Measurements from ENCODE around the gene CDH24.

The CDH24 gene

DNA sequence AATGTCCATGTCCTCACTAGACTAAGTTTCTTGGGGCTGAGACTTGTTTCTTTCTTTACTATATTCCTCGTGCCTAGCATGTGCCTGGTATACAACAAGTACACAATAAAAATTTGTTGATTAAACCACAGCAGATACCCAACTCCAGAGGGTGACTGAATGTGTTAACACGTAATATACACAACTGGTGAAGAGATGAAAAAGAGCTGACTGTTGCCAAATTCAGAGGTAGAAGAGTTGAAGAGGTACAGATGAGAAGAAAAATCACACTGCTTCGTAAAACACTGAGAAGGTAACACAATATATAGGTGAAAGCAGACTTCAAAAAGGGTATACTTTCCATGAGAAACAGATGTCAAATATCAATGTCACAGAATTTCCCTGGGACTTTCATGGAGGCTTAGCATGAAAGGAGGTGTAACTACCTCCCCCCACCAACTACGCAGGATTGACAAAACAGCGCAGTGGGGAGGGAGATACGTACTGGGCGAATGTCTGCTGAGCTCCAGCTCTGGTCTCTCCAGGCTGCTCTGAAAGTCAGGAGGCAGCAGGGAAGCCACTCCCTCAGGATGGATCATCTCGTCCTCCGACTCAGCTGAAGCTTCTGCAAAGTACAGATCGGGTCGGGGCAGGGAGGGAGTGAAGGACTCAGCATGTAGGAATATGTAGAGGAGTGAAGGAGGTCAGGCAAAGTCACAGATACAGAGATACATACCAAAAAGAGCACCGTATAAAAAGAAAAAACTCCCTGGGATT is 32.4 kb upstream of the CDH24 start:
- no peak for DNase-seq

GRCh38 chr14:23086565-23086964 is 29.2 kb upstream of the CDH24 start:
- DNase-seq, result no peak

DNA sequence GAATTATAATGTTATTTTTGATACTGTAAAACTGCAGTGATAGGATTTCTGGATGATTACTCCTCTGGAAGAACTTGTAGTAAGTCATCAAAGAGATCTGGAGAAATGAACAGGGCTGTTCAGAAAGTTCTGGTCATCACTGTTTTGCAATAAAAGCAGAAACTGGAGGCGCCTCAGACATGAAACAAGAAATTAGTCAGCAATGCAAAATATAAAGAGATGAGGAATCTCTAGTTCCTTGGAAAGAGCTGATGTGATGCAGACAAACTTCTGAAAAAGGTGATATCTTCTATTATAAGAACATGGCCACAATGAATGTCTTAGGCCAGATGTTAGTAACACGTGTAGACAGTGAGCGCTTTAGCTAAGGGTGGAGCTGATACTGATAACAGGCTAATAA is 28.1 kb upstream of the CDH24 start:
- no peak for DNase-seq

DNA sequence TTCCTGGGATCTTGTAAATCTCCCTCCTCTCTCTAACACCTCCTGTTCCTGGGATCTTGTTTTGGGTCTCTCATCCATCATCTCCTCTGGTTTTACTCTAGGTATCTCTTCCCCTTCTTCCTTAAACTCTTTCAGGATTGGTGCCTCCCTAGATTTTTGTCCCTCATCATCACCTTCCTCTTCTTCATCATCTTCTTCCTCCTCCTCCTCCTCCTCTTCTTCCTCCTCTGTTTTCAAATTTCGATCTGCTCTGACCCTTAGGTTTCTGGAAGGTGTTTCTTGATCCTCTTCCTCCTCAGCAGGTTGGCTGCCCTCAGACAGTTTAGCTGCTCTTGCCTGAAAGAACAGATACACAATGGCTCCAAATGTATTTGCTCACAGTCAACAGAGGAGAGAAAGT is 23.2 kb upstream of the CDH24 start:
- no peak for DNase-seq

DNA sequence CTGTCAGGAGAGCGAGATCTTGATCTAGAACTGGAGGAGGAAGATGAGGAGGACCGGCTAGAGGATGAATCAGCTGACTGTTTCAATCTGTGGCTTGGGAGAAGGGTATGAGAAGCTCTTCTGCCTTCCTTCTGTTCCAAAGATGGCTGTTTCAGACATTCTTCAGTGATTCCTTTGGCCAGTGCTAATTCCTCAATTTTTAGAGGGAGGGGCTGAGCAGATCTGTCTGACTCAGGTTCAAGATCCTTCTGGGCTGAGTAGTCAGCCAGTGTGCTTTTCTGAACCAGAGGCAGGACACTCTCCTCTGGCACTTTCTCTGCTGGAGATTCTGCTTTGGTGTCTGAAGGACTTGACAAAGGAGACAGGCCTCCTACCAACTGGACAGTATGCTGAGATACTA is 22.4 kb upstream of the CDH24 start:
- no peak for DNase-seq

- DNase-seq, result no peak
These were observed 21.4 kb upstream of the CDH24 start for GRCh38 chr14:23078692-23079116.

- no peak for DNase-seq
These were observed 20.6 kb upstream of the CDH24 start for GRCh38 chr14:23077962-23078361.

- DNase-seq, result no peak
These were observed 19.6 kb upstream of the CDH24 start for GRCh38 chr14:23076785-23077408.

DNA sequence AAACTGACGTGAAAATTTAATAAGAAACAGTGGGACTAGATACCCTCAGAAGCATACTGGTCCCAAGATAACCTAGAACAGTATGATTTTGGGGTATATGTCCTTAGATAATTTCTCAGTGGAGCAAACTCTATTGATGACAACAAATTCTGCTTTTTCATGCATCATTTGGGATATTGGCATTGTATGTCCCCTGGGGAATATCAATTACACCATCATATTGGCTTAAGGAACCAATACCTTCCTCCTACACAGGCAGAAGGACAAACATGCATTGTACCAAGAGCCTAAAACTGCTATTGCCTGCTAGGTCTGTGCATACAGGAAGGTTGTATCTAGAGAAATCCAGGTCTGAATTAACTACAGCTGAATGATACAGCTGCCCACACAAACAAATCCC is 17.6 kb upstream of the CDH24 start:
- DNase-seq, result no peak

DNA sequence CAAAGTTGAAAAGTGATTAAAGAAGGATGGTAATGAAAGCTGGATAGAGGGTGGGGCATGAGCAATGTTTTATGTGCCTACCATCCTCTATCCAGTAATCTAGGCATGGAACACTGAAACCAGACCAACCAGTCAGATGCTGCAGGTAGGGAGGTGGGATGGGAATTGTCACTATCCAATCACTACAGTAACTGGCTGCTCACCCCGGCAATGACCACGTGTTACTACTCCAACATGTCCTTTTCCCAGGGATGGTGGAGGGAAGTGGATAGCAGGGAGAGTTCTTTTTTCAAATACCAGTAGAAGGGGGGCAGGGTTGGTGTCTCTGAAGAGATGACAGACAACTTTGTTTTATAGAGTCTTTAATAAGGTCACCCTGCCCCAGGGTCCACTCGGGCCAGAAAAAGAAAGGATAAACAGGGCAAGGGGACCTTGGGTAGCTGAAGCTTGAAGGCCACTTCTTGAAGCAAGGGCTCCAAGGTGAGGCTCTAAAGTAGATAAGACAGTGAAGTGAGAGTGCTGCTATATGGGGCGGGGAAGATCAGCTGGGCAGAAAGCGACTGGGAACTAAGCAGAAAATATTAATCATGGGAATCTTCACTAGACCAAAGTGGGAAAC is 14.7 kb upstream of the CDH24 start:
- no peak for DNase-seq

GRCh38 chr14:23071244-23071920 is 14.1 kb upstream of the CDH24 start:
- peak; percentile 78 for DNase-seq

DNA sequence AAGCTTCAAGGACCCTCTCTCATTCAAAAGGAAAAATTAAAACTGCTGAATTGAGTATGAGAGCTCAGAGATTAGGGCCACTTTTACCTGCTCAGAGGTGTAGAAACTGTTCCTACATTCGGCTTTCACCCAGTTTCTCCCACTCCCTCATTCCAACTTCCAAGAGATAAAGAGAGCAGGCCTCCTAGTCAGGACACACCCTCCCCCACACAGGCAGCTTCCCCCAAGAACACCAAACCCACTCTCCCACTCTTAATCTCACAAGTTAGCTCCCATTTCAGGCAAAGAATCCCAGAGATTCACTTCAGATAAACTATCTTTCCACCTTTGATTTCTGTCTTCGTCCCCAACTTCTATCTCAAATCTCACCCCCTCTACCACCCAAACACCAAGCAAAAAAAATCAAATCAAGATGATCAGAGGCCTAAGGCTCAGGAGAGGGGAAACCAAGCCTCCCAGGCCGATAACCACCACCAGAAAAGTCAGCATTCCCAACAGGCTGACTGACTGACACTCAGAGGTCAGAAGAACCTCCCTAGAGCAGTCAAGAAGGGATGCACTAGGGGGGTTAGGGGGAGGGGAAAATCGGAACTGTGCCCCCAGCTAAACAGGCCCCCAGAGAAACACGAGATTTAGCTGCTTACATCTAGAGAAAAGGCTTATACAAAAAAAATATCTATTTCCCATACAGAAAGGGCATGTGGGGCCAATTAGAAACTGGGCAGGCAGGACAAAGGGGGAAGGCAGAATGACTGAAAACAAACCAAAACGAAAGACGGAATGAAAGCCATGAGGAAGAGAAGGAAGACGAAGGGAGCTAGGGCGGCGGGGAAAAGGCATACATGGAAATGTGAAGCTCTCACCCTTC is 13.2 kb upstream of the CDH24 start:
- no peak for DNase-seq

DNA sequence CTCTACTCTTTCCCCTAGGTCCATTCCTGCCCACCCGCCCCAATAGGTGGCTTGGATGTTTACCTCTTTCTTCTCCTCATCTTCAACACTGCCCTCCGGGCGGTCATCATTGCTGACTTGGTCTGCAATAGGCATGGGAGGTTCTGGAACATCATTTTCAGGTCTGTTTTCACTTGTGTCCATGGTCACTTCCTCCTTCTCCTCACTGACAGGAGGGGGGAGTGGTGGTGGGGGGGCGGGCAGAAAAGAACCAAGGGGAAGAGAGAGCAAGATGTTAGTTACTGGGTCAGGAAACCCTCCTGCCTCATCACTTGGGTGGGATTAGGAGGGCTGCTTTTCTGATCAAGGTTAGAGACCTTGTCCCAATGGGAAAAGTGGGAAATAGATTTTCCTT is 12.1 kb upstream of the CDH24 start:
- DNase-seq, result no peak

DNA sequence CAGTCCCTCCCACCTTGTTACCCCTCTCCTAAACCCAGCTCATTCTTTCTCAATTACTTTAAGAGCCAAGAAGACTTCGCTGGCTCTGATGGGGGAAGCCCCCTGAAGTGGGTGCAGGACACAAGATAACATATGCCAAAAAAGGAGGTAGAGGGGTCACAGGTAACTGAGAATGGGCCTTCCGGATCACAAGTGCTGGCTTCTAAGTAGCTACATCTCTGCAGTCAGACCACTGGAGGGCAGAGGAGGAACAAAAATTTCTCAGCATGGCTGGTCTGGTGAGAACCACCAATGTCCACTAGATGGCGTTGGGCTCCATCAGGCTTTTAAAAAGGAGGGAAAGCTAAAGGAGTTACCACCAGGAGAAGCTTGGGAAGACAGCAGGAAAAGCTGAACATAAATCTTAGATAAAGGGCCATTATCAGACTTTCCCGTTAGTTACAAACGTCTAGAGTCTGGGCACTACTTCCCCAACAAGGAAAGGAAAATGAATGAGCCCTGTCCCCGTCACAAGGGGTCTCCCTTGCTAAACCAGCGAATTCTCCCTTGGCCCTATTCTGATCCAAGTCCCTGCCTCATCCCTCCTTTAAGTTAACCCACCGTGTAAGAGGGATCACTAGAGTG is 11.6 kb upstream of the CDH24 start:
- peak; percentile 63 for DNase-seq

GRCh38 chr14:23067847-23068788 is 10.8 kb upstream of the CDH24 start:
- no peak for DNase-seq

- no peak for DNase-seq
These were observed 9.8 kb upstream of the CDH24 start for GRCh38 chr14:23066855-23067744.

DNA sequence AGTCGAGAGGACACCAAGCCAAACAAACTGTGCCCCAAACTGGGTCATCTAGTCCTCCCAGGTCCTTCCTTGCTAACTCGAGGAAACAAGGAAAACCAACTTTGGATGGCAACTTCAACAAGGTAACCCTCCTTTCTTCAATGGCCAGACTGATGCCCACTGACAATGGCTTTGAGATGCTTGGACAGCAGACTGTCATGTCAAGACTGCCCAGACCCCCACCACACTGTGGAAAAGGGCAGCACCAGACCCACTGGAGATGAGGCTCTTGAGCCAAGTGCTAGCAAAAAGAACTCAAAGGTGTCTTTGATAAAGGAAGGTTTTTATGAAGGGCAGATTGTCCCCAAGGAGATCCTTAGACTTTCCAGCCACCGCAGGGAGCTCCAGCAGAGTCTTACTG is 9.0 kb upstream of the CDH24 start:
- DNase-seq, result no peak

DNA sequence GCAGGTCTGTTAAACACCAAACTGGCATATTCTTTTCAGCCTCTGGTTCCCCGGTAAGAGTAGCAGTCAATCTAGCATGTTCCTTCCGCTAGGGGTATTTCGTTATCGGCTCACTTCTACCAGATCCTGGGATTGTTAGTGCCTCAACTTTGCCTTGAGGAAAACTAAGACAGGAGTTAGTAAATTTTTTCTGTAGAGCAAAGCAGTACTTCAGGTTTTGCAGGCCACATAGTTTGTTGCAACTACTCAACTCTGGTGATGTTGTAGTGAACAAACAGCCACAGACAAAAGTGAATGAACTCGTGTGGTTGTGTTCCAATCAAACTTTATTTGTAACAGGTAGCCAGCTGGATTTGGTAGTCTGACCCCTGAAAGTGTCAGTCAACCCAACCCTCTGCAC is 6.3 kb upstream of the CDH24 start:
- DNase-seq, result no peak

- DNase-seq, result no peak
These were observed 4.7 kb upstream of the CDH24 start for GRCh38 chr14:23062002-23062401.
